ENCODE data around the gene SLC22A23. TPM values are rescaled to one million over a fixed set of nuclear protein-coding genes. Genes with fewer than 3 reads are reported as not detected.

The SLC22A23 gene
- total and polyA plus RNA-seq, 8 donors: 5.9 to 241 (median 18.9) TPM

GRCh38 chr6:3466488-3467219 is 9.8 kb upstream of the SLC22A23 start:
- 91 to 94% (median 94%) methylated on average over 6 of the region's 6 CpGs for WGBS, 5 donors
- TF ChIP-seq POLR2AphosphoS5 (IDR thresholded peaks at IDR 0.05): no peak
- TF ChIP-seq POLR2A (IDR thresholded peaks at IDR 0.05): no peak
- TF ChIP-seq, protein P1, sequence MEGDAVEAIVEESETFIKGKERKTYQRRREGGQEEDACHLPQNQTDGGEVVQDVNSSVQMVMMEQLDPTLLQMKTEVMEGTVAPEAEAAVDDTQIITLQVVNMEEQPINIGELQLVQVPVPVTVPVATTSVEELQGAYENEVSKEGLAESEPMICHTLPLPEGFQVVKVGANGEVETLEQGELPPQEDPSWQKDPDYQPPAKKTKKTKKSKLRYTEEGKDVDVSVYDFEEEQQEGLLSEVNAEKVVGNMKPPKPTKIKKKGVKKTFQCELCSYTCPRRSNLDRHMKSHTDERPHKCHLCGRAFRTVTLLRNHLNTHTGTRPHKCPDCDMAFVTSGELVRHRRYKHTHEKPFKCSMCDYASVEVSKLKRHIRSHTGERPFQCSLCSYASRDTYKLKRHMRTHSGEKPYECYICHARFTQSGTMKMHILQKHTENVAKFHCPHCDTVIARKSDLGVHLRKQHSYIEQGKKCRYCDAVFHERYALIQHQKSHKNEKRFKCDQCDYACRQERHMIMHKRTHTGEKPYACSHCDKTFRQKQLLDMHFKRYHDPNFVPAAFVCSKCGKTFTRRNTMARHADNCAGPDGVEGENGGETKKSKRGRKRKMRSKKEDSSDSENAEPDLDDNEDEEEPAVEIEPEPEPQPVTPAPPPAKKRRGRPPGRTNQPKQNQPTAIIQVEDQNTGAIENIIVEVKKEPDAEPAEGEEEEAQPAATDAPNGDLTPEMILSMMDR (IDR thresholded peaks at IDR 0.05): no peak
- no peak for TF ChIP-seq EP300 (IDR thresholded peaks at IDR 0.05)
- intact Hi-C loops (cut with DNase I; ENCODE audit: low total_unique reads): no loop called here

GRCh38 chr6:3460253-3460652 is 3.4 kb upstream of the SLC22A23 start:
- Histone ChIP-seq H3K9me3 (no peaks in the 10 kb centered on the region), H3K4me3 (no peak overlapping the region), H3K27me3 (peaks cover 0 to 24% (median 15%) of the 10 kb centered on the region in 3 donors), H3K27ac (no peak overlapping the region), H3K4me1 (peaks cover 8 to 26% (median 22%) of the 10 kb centered on the region in 4 donors), H3K36me3 (no peaks in the 10 kb centered on the region)
- intact Hi-C loops (cut with DNase I; ENCODE audit: low total_unique reads): no loop called here
- DNase-seq: no peak
- TF ChIP-seq EP300 (IDR thresholded peaks at IDR 0.05): no peak
- TF ChIP-seq, protein P1 (IDR thresholded peaks at IDR 0.05): no peak
- no peak for TF ChIP-seq POLR2AphosphoS5 (IDR thresholded peaks at IDR 0.05)
- no peak for TF ChIP-seq POLR2A (IDR thresholded peaks at IDR 0.05)
- WGBS, 5 donors: 82 to 91% (median 85%) methylated on average over 1 of the region's 1 CpG

More at GRCh38 chr6:3466488-3467219, 9.8 kb upstream of the SLC22A23 start:
- no peaks in the 10 kb centered on the region for H3K9me3 ChIP-seq
- H3K36me3 ChIP-seq: no peaks in the 10 kb centered on the region
- no peaks in the 10 kb centered on the region for H3K27me3 ChIP-seq
- no peak overlapping the region for H3K27ac ChIP-seq
- no peak overlapping the region for H3K4me3 ChIP-seq
- no peak for DNase-seq
- H3K4me1 ChIP-seq: peaks cover 0 to 7% (median 0%) of the 10 kb centered on the region in 4 donors

DNA sequence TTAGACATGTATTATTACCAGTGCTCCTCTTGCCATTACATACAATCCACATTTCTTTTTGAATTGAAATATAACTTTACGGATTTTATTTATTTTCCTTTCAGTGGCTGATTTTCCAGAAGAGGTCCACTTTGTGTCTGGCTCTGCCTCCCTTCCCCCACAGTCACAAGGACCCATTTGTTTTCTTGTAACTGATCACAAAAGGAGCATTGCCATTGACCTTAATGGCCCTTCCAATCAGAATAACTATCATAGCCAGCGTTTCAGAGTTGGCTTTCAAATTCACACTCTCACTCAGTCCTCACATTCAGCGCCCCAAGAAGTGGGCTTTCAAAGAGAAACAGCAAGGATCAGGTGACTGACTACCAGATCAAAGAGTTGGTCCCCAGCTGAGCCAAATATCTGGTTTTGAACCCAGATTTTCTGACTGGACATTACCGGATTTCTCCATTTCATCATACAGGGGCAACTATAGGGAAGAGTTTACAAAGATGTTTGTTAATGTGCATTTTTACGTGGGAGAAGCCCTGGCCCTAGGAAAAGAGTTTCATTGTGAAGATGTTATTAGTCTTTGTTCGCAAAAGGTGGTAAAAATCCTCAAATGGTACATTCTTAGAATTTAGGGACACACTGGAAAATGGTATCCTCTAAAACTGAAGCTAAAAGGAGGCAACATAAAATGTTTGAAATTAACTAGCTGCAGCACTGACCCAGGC is 2.0 kb upstream of the SLC22A23 start:
- Histone ChIP-seq H3K4me3 (no peak overlapping the region), H3K36me3 (no peaks in the 10 kb centered on the region), H3K27ac (no peak overlapping the region), H3K4me1 (peaks cover 8 to 39% (median 34%) of the 10 kb centered on the region in 4 donors), H3K27me3 (peaks cover 0 to 28% (median 21%) of the 10 kb centered on the region in 3 donors), H3K9me3 (no peaks in the 10 kb centered on the region)
- 64 to 77% (median 75%) methylated on average over 6 of the region's 6 CpGs for whole genome bisulfite sequencing, 5 donors
- TF ChIP-seq, protein P1 (IDR thresholded peaks at IDR 0.05): no peak
- no peak for TF ChIP-seq POLR2A (IDR thresholded peaks at IDR 0.05)
- TF ChIP-seq EP300 (IDR thresholded peaks at IDR 0.05): no peak
- no peak for TF ChIP-seq POLR2AphosphoS5 (IDR thresholded peaks at IDR 0.05)
- DNase-seq: no peak
- intact Hi-C loops (cut with DNase I; ENCODE audit: low total_unique reads): loop anchor here (10.0 kb wide), 1 partner anchor 276 kb away; no protein-coding TSS in a partner anchor

Measured in stomach (tissue), 9 donors.